Right kidney (tissue), 1 donor: ENCODE measurements around the gene PPRC1.

Experiments
- DNase-seq: peaks from one replicate; pipeline ENCODE4 v3.0.0-alpha.2; 2016

The PPRC1 gene

GRCh38 chr10:102116656-102117055 is 16.2 kb upstream of the PPRC1 start:
- DNase-seq, result no peak

- DNase-seq, result peak; percentile 82
Measured at GRCh38 chr10:102117391-102118159, 15.3 kb upstream of the PPRC1 start.

DNA sequence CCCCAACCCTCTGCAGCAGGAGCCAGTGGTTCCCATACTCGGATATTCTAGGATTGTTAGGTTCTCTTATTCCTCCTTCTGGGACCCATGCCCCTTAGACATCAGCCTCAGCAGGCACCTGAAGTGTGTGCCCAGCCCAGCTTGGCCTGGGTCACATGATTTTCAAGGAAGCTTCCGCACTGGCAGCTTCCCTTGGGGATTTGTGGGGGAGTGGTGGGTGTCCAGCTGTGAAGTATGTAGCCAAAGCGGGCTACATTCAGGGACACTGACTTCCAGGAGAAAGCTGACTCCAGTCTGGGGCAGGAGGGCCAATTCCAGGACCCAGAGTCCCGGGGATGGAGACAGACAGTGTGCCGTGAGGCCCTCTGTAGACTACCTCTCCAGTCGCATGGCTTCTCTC is 14.0 kb upstream of the PPRC1 start:
- peak; percentile 49 for DNase-seq

DNA sequence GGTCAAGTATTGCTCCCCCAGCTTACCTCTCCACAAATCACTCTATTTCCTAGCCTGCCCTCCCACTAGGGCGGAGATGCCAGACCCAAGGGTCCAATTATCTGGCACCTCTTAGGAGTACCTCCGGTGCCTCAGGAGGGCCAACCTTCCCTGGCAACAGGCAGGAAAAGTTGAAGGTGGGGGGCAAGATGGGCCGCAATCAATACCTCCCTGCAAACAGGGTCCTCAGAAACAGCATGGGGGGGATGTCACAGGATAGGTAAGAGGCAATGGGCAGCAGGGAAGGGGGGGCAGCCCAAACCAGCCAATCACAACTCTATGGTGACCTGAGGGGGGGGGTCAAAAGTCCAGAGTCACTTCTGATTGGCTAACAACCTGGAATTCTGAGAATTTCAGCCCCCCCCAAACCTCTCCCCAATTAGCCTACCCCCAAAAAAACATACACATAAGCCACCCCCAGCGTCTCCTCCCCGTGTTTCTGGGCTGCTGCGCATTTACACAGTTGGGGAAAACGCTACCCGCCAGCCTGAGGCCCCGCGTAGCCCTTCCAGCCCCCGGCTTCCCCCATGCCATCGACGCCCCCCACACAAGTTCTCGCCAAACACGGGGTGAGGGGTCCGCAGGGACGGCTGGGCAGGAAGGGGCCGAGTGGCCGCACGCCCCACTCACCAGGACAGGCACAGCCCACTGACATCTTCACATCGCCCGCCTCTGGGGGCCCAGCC is 13.3 kb upstream of the PPRC1 start:
- peak; percentile 59 for DNase-seq

- DNase-seq, result peak; percentile 99
Measured at GRCh38 chr10:102120142-102120990, 12.5 kb upstream of the PPRC1 start, which contains the start of gene LDB1. Gene LDB1 (minus strand): TSS chr10:102120368. CDS start chr10:102120110, 258 bp downstream.

DNA sequence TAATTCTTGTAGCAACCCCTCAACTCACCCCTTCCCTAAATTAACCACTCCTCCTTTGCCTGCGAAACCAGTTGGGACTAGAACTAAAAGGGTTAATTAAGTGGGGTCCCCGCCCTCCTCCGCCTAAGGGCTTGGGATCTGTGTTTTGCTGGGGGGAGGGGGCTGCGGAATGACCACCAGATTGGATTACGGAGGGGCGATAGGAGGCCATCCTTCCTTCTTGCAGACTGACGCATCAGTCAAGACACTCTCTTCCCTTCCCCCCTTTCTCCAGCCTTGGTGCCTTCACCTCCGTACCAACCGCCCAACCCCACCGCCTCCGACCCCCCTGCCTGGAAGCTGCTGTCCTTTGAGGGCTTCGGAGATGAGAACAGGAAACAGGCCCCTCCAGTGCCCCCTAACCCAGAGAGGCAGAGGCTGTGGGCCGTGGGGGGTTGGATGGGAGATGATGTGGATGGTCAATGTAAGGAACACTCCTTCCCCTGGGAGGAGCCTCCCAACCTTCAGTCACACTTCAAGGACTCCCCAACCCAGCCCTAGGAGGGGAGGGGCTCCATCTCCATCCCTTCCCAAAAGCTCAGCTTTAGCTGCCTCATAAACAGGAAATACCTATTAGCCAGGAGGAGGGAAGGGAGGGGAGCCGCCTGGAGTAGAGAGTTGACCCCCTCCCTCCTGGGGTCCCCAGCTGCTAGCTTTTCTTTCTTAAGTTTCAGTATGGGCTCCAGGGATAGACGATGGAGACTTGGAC is 11.7 kb upstream of the PPRC1 start:
- DNase-seq, result peak; percentile 81

GRCh38 chr10:102121739-102122372 is 11.0 kb upstream of the PPRC1 start:
- peak; percentile 13 for DNase-seq

DNA sequence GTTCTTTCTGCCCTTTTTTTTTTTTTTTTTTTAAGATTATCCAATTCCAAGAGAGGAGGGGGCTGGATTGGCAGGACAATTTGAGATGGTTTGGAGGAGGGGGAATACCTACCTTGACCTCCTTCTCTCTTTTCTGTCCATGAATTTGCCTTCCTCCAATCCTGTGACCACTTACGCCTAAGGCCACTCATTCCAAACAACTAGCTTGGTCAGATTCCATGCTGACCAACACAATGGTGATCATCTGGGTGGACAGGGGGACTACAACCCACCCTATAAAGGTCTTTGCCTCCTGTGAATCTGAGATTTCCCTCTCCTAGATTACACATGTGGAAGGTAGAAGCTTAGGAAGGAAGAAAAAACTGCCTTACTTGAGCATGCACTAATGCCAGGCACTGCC is 10.4 kb upstream of the PPRC1 start:
- DNase-seq, result peak; percentile 11

DNA sequence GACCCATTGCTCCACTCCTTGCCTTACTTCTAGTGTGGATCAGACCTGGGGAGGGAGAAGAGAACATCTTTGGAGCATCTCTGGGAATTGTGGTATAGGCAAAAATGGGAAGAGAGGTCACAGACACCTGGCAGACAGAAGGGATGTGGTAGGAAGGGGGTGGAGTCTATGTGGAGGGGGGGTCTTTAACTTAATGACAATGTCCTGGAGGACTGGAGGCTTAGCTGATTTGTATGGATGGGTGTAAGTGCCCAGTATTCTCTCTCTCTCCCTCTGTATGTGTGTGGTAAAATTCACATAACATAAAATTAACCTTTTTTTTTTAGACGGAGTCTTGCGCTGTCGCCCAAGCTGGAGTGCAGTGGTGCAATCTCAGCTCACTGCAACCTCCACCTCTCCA is 9.6 kb upstream of the PPRC1 start:
- DNase-seq, result no peak

DNA sequence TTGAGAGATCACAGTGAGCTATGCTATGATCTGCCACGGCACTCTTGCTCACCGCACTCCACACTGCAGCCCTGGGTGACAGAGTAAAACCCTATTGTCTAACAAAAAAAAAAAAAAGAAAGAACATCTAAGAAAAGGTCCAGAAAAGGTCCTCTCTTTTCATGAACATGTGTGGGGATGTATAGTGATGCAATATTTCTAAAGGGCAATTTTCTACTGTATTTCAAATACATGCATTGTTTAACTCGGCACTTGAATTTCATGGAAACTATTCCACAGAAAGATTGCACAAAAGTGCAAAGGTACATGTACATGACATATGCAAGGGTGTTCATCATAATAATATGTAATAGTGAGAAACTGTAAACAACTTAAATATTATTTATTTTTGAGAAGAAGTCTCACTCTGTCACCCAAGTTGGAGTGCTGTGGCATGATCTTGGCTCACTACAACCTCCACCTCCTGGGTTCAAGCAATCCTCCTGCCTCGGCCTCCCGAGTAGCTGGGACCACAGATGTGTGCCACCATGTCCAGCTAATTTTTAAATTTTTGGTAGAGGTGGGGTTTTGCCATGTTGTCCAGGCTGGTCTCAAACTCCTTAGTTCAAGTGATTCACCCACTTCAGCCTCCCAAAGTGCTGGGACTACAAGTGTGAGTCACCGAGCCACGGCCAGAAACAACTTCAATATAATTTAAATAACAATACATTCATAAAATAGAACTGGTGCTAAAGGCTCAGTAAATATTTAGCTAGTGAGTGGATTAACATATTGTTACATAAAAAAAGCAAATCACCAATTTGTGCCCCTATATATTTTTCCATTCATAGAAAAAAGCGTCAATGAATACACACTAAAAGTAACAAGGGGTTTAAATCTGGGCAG is 1.3 kb upstream of the PPRC1 start:
- no peak for DNase-seq

GRCh38 chr10:102132193-102132562 is 662 bp upstream of the PPRC1 start:
- no peak for DNase-seq

GRCh38 chr10:102133373-102134195 is 744 bp downstream of the PPRC1 start:
- DNase-seq, result peak; percentile 54

GRCh38 chr10:102134416-102134815 is 1.6 kb downstream of the PPRC1 start:
- no peak for DNase-seq

- no peak for DNase-seq
Measured at GRCh38 chr10:102135956-102136526, 3.2 kb downstream of the PPRC1 start.

DNA sequence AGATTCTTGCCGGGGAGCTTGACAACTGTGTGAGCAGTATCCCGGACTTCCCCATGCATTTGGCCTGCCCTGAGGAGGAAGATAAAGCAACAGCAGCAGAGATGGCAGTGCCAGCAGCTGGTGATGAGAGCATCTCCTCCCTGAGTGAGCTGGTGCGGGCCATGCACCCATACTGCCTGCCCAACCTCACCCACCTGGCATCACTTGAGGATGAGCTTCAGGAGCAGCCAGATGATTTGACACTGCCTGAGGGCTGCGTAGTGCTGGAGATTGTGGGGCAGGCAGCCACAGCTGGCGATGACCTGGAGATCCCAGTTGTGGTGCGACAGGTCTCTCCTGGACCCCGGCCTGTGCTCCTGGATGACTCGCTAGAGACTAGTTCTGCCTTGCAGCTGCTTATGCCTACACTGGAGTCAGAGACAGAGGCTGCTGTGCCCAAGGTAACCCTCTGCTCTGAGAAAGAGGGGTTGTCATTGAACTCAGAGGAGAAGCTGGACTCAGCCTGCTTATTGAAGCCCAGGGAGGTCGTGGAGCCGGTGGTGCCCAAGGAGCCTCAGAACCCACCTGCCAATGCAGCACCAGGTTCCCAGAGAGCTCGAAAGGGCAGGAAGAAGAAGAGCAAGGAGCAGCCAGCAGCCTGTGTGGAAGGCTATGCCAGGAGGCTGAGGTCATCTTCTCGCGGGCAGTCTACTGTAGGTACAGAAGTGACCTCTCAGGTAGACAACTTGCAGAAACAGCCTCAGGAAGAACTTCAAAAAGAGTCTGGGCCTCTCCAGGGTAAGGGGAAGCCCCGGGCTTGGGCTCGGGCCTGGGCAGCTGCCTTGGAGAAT is 6.7 kb downstream of the PPRC1 start:
- DNase-seq, result no peak

- DNase-seq, result no peak
Measured at GRCh38 chr10:102140218-102140617, 7.4 kb downstream of the PPRC1 start.

- no peak for DNase-seq
Measured at GRCh38 chr10:102140913-102141540, 8.2 kb downstream of the PPRC1 start.

DNA sequence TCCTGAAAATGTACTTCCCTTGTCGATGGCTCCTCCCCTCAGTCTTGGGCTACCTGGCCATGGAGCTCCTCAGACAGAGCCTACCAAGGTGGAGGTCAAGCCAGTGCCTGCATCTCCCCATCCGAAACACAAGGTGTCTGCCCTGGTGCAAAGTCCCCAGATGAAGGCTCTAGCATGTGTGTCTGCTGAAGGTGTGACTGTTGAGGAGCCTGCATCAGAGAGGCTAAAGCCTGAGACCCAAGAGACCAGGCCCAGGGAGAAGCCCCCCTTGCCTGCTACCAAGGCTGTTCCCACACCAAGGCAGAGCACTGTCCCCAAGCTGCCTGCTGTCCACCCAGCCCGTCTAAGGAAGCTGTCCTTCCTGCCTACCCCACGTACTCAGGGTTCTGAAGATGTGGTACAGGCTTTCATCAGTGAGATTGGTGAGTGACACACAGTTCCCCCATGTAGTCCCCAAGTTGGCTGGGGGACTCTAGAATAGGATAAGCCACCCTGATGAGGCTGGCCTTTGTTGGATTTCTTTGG is 8.8 kb downstream of the PPRC1 start:
- no peak for DNase-seq
